CD4-positive, alpha-beta T cell treated with Interleukin-15 for 4 hours (primary cell): ENCODE measurements around the gene FAM241B.
A peak's percentile ranks its signal among the peaks of the same experiment; 100 is the strongest.

Experiments
- DNase-seq: peaks from one replicate; pipeline ENCODE4 v3.0.0-alpha.2; 2020; ENCODE audit warnings: low spot score

The FAM241B gene

GRCh38 chr10:69629897-69630650, at the start of gene FAM241B:
FAM241B (plus strand) TSS chr10:69630247; CDS start chr10:69631744, 1,497 bp downstream.
- DNase-seq, result peak; percentile 74

DNA sequence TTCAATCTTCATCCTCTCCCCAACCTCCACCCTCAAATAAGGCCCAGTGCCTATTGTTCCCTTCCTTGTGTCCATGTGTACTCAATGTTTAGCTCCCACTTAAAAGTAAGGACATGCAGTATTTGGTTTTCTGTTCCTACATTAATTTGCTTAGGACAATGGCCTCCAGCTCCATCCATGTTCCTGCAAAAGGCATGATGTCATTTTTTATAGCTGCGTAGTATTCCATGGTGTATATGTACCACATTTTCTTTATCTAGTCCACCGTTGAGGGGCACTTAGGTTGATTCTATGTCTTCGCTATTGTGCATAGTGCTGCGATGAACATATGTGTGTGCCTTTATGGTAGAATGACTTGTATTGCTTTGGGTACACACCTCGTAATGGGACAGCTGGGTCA, 49.6 kb upstream of the FAM241B start:
- no peak for DNase-seq

- DNase-seq, result no peak
Observed at GRCh38 chr10:69583106-69583505, 46.9 kb upstream of the FAM241B start.

GRCh38 chr10:69584624-69585023, 45.4 kb upstream of the FAM241B start:
- DNase-seq, result no peak

- no peak for DNase-seq
Observed at GRCh38 chr10:69588358-69588757, 41.7 kb upstream of the FAM241B start.

DNA sequence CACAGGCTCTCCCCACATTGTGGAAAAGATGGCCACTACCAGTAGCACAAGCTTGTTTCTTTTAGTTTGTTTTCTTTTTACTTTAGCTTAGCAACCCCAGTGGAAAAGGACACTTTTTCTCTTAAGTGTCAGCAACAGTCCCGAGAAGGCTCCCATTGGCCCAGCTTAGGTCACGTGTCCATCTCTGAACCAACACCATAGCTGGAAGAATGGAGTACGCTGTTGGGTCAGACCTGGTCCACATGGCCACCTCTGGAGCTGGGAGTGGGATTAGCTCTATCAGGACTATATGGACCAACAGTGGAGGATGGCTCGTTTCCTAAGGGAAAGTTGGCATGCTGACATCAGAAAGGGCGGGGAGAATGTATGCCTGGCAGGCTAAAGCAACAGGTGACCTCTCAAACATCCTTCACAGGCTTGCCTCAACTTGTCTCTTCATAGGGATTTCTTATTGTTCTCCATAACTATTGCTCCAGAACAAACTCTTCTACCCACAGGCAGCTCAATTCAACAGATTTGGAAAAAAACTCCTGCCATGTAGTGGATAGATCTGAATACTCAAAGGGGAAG, 29.2 kb upstream of the FAM241B start:
- DNase-seq, result no peak

DNA sequence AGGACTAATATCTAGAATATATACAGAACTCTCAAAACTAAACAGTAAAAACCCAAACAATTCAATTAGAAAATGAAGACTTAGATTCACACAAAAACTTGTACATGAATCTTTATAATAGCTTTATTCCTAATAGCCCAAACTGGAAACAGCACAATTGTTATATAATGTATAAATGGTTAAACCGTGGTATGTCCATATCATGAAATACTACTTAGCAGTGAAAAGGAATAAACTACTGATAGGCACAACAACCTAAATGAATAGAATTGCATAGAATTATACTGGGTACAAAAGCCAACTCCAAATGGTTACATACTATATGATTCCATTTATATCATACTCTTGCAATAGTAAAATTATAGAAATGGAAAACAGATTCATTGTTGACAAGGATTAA, 21.0 kb upstream of the FAM241B start:
- DNase-seq, result no peak

DNA sequence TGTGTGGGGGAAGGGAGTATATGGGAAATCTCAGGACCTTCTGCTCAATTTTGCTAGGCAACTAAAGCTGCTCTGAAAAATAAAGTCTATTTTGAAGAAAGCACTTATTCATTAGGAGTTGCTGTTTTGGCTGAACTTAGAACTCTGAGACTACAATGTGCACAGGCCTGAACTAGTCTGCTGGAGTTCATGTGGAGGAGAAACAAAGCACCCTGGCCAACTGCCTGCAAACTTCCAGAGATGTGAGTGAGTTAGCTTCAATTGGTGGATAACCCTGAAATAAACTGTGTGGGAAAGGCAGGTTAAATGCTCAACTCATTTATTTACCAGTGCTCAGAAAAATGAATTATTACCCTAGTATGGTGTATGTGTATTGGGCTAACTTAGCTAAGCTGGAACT, 17.3 kb upstream of the FAM241B start:
- DNase-seq, result no peak

GRCh38 chr10:69614130-69614529, 15.9 kb upstream of the FAM241B start:
- DNase-seq, result no peak

GRCh38 chr10:69616358-69616757, 13.7 kb upstream of the FAM241B start:
- DNase-seq, result no peak

DNA sequence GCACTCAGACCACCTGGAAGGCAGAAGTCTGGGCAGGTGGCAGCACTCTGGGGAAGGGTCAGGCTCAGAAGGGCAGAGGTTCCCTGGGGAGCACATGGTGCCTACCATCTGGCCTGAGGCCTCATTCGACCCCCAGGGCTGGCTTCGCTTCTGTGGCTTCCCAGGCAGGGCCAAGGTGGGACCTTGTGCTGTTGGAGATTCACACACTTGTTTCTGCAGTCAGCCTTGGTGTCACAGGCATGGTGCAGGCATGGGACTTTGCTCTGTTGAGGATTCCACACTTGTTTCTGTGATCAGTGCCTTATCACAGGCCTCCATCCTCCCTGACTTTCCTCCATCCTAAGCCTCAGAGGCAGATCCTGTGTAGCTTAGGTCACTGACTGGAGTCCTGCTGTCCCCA, 11.3 kb upstream of the FAM241B start:
- DNase-seq, result no peak

GRCh38 chr10:69619626-69620025, 10.4 kb upstream of the FAM241B start:
- DNase-seq, result no peak

DNA sequence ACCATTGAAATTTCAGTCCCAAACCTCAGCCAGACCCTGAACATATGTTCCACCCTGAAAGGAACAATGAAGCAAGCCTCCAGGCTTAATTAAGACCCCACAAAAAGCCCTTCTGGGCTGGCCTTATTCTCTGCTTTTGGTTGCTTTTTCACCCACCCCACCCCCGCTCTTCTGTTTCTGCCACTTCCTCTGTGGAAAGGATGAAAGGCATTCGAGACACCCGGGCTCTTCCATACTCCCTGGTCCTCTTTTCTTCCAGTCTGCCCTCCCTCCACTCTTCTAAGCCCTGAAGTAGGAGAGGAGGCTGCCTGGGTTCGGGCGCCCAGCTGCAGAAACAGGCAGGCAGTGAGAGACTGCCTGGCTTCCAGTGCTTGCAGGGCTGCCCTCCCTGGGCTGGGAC, 9.4 kb upstream of the FAM241B start:
- DNase-seq, result no peak

- DNase-seq, result peak; percentile 20
Observed at GRCh38 chr10:69624245-69624786, 5.7 kb upstream of the FAM241B start.

- DNase-seq, result no peak
Observed at GRCh38 chr10:69626826-69627225, 3.2 kb upstream of the FAM241B start.

DNA sequence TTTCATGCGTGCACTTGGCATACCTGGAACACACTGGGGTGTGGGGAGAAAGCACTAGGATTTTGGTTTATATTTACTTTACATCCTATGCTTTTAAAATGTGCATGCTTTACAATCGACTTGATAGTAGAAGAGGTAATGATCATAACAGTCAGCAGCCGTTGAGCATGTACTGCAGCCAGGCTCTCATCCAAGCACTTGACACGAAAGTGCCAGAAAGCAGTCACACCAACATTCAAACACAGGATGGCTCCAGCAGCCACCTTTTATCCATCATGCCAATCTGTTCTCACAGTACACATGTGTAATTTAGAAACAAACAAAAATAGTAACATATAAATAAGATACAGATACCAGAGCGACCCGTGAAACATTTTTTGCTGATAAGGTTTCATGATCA, 1.2 kb upstream of the FAM241B start:
- DNase-seq, result no peak

DNA sequence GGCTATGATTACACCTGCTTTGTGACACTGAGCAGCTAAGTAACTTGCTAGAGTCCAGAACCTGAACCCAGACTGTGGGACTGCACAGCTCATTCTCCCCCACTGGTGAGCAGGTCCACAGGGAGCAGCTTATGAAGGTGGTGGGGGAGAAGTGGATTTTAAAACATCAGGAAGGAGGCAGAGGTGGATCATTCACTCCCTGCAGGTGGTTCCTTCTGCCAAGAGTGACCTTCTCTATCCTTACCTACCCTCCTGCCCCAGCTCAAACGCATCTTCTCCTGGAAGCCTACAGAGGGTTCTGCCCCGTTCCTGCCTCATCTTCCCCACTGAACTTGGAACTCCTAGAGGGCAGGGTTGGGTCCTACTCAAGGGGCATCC, 539 bp upstream of the FAM241B start:
- DNase-seq, result no peak

GRCh38 chr10:69630651-69631400, 779 bp downstream of the FAM241B start:
- no peak for DNase-seq

DNA sequence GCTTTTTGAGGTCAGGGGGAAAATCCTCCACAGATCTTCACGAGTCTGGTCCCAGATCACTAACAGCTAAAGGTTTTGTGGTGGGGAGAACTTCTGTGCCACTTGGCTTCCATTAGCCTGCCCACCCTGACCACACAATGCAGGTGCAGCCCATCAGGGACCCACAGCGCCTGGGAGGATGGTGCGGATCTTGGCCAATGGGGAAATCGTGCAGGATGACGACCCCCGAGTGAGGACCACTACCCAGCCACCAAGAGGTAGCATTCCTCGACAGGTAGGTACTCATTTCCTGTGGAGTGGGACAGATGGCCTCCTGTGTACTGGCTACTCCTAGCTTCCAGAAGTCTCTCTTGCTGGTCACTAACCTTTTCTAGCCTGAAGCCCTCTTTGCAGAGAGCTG, 1.5 kb downstream of the FAM241B start:
- no peak for DNase-seq

- DNase-seq, result no peak
Observed at GRCh38 chr10:69632516-69633199, 2.6 kb downstream of the FAM241B start.

- no peak for DNase-seq
Observed at GRCh38 chr10:69633673-69634635, 3.9 kb downstream of the FAM241B start.
